ENCODE data around the gene NCOA1.
A peak's percentile ranks its signal among the peaks of the same experiment; 100 is the strongest.
"Not testable (repeated sequence)": the region's sequence is repeated elsewhere in the genome, so short reads cannot be mapped to it uniquely, and the experiment has no call there.

Gene NCOA1

GRCh38 chr2:24490690-24491541 is at the start of gene NCOA1:
Gene NCOA1 (plus strand): TSS chr2:24491254. CDS start chr2:24658678, 167,424 bp downstream.
- DNase-seq, result peak; percentile 46

GRCh38 chr2:24448797-24449196 is 42.3 kb upstream of the NCOA1 start:
- no peak for DNase-seq

GRCh38 chr2:24449344-24449743 is 41.7 kb upstream of the NCOA1 start:
- no peak for DNase-seq

GRCh38 chr2:24451805-24452501 is 39.1 kb upstream of the NCOA1 start:
- no peak for DNase-seq

- no peak for DNase-seq
Measured at GRCh38 chr2:24452502-24452885, 38.6 kb upstream of the NCOA1 start.

- DNase-seq, result no peak
Measured at GRCh38 chr2:24453379-24454073, 37.5 kb upstream of the NCOA1 start.

GRCh38 chr2:24454294-24454693 is 36.8 kb upstream of the NCOA1 start:
- no peak for DNase-seq

- no peak for DNase-seq
Measured at GRCh38 chr2:24456599-24457556, 34.2 kb upstream of the NCOA1 start.

GRCh38 chr2:24457696-24458386 is 33.2 kb upstream of the NCOA1 start:
- no peak for DNase-seq

- no peak for DNase-seq
Measured at GRCh38 chr2:24459224-24460161, 31.6 kb upstream of the NCOA1 start.

- DNase-seq, result no peak
Measured at GRCh38 chr2:24461685-24462084, 29.4 kb upstream of the NCOA1 start.

GRCh38 chr2:24463271-24463670 is 27.8 kb upstream of the NCOA1 start:
- DNase-seq, result no peak

GRCh38 chr2:24466871-24467870 is 23.9 kb upstream of the NCOA1 start:
- DNase-seq, result no peak

- DNase-seq, result not testable (repeated sequence)
Measured at GRCh38 chr2:24468453-24468852, 22.6 kb upstream of the NCOA1 start.

- no peak for DNase-seq
Measured at GRCh38 chr2:24469148-24469650, 21.9 kb upstream of the NCOA1 start.

GRCh38 chr2:24471662-24472061 is 19.4 kb upstream of the NCOA1 start:
- no peak for DNase-seq

GRCh38 chr2:24472416-24472815 is 18.6 kb upstream of the NCOA1 start:
- DNase-seq, result no peak

GRCh38 chr2:24473626-24474025 is 17.4 kb upstream of the NCOA1 start:
- no peak for DNase-seq

- DNase-seq, result no peak
Measured at GRCh38 chr2:24474053-24474452, 17.0 kb upstream of the NCOA1 start.

All from NCI-H1048 (cell line).